Gastroesophageal sphincter (tissue), 2 donors: ENCODE results near the gene SOCS2.

Source experiments
- EP300 ChIP-seq: sonication (generic); formaldehyde crosslinking; IDR thresholded peaks from one replicate; pipeline ENCODE4 v1.6.1; 2017; ENCODE audit warnings: antibody characterized with exemption, mild to moderate bottlenecking
- POLR2A ChIP-seq, 2 donors: fragments of 450-650 bp; IDR thresholded peaks; one replicate each; pipeline ENCODE4 v1.6.1; 2017; ENCODE audit warnings: antibody characterized with exemption in 2 of 2, mild to moderate bottlenecking in 2 of 2, moderate library complexity in 1 of 2
- POLR2AphosphoS5 ChIP-seq: sonication (generic); formaldehyde crosslinking; IDR thresholded peaks from one replicate; pipeline ENCODE4 v1.6.1; 2017; ENCODE audit warnings: antibody characterized with exemption

DNA sequence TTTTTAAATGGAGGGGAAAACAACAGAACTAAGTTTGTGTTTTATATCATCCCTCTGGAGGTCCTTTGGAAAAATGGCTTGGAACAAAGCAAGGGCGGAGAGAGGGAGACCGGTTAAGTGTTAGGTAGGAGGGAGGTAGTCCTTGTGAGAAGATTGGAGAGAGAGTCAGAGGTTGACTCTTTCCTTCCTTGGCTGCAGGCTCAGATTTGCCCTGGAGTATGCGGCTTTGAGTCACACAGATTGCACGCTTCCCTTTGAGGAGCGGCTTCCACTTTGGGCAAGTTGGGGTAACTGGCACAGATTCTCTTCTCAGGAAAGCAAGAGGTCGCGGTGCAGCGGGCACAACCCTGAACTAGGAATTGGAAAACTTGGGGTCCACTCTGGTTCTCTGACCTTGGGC is 9.9 kb downstream of the SOCS2 start:
- TF ChIP-seq EP300 (no peak), POLR2A (IDR thresholded peaks at IDR 0.05) (no peak), POLR2AphosphoS5 (no peak)
